K562 (cell line): ENCODE results near the gene CD52. TPM values are rescaled to one million over a fixed set of nuclear protein-coding genes. Genes with fewer than 3 reads are reported as not detected.
A peak's percentile ranks its signal among the peaks of the same experiment; 100 is the strongest.

Experiments
- ARID3A ChIP-seq: IDR thresholded peaks from 2 replicates; pipeline ENCODE4 v1.6.1; 2012; ENCODE audit warnings: low read depth, low read length, improper control_type of control experiment, borderline replicate concordance
- ARNT ChIP-seq, 2 experiments: fragments of 450-650 bp; IDR thresholded peaks; 2 replicates each; pipeline ENCODE4 v1.6.1; 2016; ENCODE audit warnings: mild to moderate bottlenecking in 1 of 2
- DEAF1 ChIP-seq: fragments of 450-650 bp; formaldehyde crosslinking; IDR thresholded peaks from 2 replicates; pipeline ENCODE4 v1.4.0; 2020; ENCODE audit warnings: mild to moderate bottlenecking, moderate library complexity
- MTA2 ChIP-seq: fragments of 450-650 bp; IDR thresholded peaks from 2 replicates; pipeline ENCODE4 v1.6.1; 2016; ENCODE audit warnings: low read depth
- NBN ChIP-seq: fragments of 450-650 bp; IDR thresholded peaks from 2 replicates; pipeline ENCODE4 v1.6.1; 2016; ENCODE audit warnings: low read depth, mild to moderate bottlenecking
- RNF2 ChIP-seq: sonication (generic); IDR thresholded peaks from 2 replicates; pipeline ENCODE4 v1.6.1; 2016
- SMAD3 ChIP-seq: fragments of 450-650 bp; formaldehyde crosslinking; conservative IDR thresholded peaks from 2 replicates; pipeline ENCODE4 v1.4.0; 2020; ENCODE audit warnings: mild to moderate bottlenecking
- TAF9B ChIP-seq: fragments of 450-650 bp; IDR thresholded peaks from 2 replicates; pipeline ENCODE4 v1.6.1; 2018; ENCODE audit warnings: mild to moderate bottlenecking; ENCODE audit not compliant: partially characterized antibody
- TCF3 ChIP-seq: sonication (generic); formaldehyde crosslinking; IDR thresholded peaks from 2 replicates; pipeline ENCODE4 v1.4.0; 2020; ENCODE audit warnings: mild to moderate bottlenecking, missing genetic modification reagents
- TFAM ChIP-seq: fragments of 250-450 bp; sonication (Bioruptor Pico); conservative IDR thresholded peaks from 2 replicates; pipeline ENCODE4 v1.5.0; 2021; ENCODE audit warnings: mild to moderate bottlenecking, moderate library complexity
- ZBTB40 ChIP-seq, 2 experiments: fragments of 450-650 bp in 1 of 2; sonication (generic) in 1 of 2; formaldehyde crosslinking in 1 of 2; IDR thresholded peaks; 2 replicates each; pipeline versions ENCODE4 v1.7.1 to v1.9.0; 2016 to 2022; ENCODE audit warnings: inconsistent platforms in 1 of 2, mild to moderate bottlenecking in 1 of 2, missing genetic modification reagents in 1 of 2
- ZNF23 ChIP-seq: fragments of 250-450 bp; sonication (Bioruptor Pico); IDR thresholded peaks from 2 replicates; pipeline ENCODE4 v1.4.0; 2020; ENCODE audit warnings: mild to moderate bottlenecking
- ZNF77 ChIP-seq: fragments of 250-450 bp; sonication (Bioruptor Pico); IDR thresholded peaks from 2 replicates; pipeline ENCODE4 v1.5.0; 2020
- polyA plus RNA-seq, 8 experiments: library from polyadenylated mRNA; depleted of rRNA in 4 of 8; stranded (reverse) in 5 of 8; unstranded in 3 of 8; fragments of >200 nt; fragmentation: Nextera tagmentation in 2 of 8; fragmentation: Illumina TruSeq in 1 of 8; extraction: Ambion mirVana in 2 of 8; extraction: Trizol in 1 of 8; gene quantifications; 2 replicates each; pipeline versions ENCODE4 v1.2.1 to v1.2.3, GENCODE V29; 2011 to 2014; ENCODE audit warnings: inconsistent platforms in 1 of 8, missing spikeins in 1 of 8
- total RNA-seq, 7 experiments: library from RNA; depleted of rRNA in 6 of 7; stranded (reverse); fragments of >200 nt in 6 of 7; fragmentation: Illumina TruSeq in 2 of 7; extraction: Trizol in 2 of 7; gene quantifications; 2 replicates each; pipeline versions ENCODE4 v1.2.1 to v1.2.3, GENCODE V29; 2011 to 2021; ENCODE audit warnings: low replicate concordance in 1 of 7
- TF ChIP-seq, protein P1 (sequence below): fragments of 450-650 bp; formaldehyde crosslinking; IDR thresholded peaks from 2 replicates; pipeline ENCODE4 v1.4.0; 2020; ENCODE audit warnings: mild to moderate bottlenecking, moderate library complexity

Gene CD52
- total and polyA plus RNA-seq, 9 of the 15 experiments (the other 6 are each of a cell fraction or from before 2014, with no cell fraction given), result 34.9 to 488 (median 173) TPM

DNA sequence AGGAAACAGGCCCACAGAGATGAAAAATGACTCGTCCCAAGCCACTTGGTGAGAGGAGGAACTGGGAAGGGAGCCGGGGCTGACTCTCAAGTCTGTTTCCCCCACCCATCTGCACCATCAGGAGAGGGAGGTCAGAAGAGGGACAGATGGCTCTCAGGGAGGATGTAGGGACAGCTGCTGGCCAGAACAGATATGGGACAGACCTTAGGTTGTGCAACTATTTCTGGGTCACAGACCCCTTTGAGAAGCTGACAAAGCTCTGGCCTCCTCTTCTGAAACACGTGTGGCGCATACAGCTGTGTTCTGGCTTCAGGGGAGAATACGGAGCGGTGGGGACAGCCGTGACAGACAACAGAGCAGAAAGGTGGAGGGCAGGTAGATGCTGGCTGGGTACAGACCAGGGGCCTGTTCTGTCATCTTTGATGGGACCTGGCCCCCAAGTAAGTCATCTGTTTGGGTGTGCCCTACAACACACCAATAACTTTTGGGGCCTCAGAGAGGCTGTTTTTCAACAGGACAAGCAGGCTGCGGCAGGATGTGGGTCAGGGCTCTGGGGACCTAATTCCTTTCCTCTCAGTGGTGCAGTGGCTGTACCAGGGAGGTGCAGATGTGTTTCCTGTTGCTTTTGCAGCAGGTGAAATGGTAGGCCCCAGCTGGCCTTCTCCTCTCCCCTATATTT is 30.6 kb upstream of the CD52 start (continued):
- TF ChIP-seq TFAM (CRISPR knock-in tag), result no peak
- peak; percentile 99 for TF ChIP-seq TCF3
- peak; percentile 87; the same call in 1 of the 2 replicates for TF ChIP-seq NBN
- TF ChIP-seq RNF2, result peak; percentile 86; the same call in 1 of the 2 replicates
- TF ChIP-seq SMAD3 (CRISPR knock-in tag), result 0 out of 2 replicates have a peak, but pooled peaks have one; percentile 71
- TF ChIP-seq ARNT (IDR thresholded peaks at IDR 0.05), result peak; percentile 86 to 95
- no peak for TF ChIP-seq TAF9B
- no peak for TF ChIP-seq ZBTB40 (IDR thresholded peaks at IDR 0.05)
- no peak for TF ChIP-seq ZBTB40 (CRISPR knock-in tag; IDR thresholded peaks at IDR 0.05)
- TF ChIP-seq ZNF23 (CRISPR knock-in tag), result no peak
- TF ChIP-seq MTA2, result peak; percentile 93
- TF ChIP-seq, protein P1, sequence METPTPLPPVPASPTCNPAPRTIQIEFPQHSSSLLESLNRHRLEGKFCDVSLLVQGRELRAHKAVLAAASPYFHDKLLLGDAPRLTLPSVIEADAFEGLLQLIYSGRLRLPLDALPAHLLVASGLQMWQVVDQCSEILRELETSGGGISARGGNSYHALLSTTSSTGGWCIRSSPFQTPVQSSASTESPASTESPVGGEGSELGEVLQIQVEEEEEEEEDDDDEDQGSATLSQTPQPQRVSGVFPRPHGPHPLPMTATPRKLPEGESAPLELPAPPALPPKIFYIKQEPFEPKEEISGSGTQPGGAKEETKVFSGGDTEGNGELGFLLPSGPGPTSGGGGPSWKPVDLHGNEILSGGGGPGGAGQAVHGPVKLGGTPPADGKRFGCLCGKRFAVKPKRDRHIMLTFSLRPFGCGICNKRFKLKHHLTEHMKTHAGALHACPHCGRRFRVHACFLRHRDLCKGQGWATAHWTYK, result no peak; the same call in 1 of the 2 replicates
- TF ChIP-seq ZNF77, result no peak
- TF ChIP-seq DEAF1, result no peak
- no peak for TF ChIP-seq ARID3A
